HepG2 (cell line): ENCODE results near the gene RASSF7. TPM values are rescaled to one million over a fixed set of nuclear protein-coding genes. Genes with fewer than 3 reads are reported as not detected.

Experiments
- DNMT3B ChIP-seq: conservative IDR thresholded peaks from 2 replicates; pipeline ENCODE4 v1.6.1; 2016; ENCODE audit warnings: missing biosample characterization, control low read depth
- DPF2 ChIP-seq: sonication (generic); formaldehyde crosslinking; IDR thresholded peaks from 2 replicates; pipeline ENCODE4 v1.4.0; 2020; ENCODE audit warnings: mild to moderate bottlenecking, low read depth, missing genetic modification reagents, borderline replicate concordance
- EHMT2 ChIP-seq: fragments of 200-600 bp; sonication (generic); IDR thresholded peaks from 2 replicates; pipeline ENCODE4 v1.7.0; 2017; ENCODE audit warnings: antibody characterized with exemption, low read depth, low read length, borderline replicate concordance
- FOXK1 ChIP-seq: sonication (generic); formaldehyde crosslinking; IDR thresholded peaks from 2 replicates; pipeline ENCODE4 v1.4.0; 2020; ENCODE audit warnings: low read depth, missing genetic modification reagents, borderline replicate concordance
- HNRNPLL ChIP-seq: fragments of 200-400 bp; formaldehyde crosslinking; IDR thresholded peaks from 2 replicates; pipeline ENCODE4 v1.6.1; 2017; ENCODE audit warnings: mild to moderate bottlenecking, low read depth, low read length; ENCODE audit not compliant: poor library complexity, severe bottlenecking
- KAT2B ChIP-seq: fragments of 150-350 bp; IDR thresholded peaks from 2 replicates; pipeline ENCODE4 v1.6.1; 2014; ENCODE audit warnings: low read depth, low read length, borderline replicate concordance
- LCORL ChIP-seq, 2 experiments: fragments of 450-650 bp in 1 of 2; sonication (generic) in 1 of 2; formaldehyde crosslinking in 1 of 2; IDR thresholded peaks; 2 replicates each; pipeline versions ENCODE4 v1.5.0 to v1.6.1; 2017 to 2020; ENCODE audit warnings: antibody characterized with exemption in 1 of 2, missing genetic modification reagents in 1 of 2
- MTF2 ChIP-seq: sonication (generic); formaldehyde crosslinking; IDR thresholded peaks from 2 replicates; pipeline ENCODE4 v1.5.0; 2020; ENCODE audit warnings: missing genetic modification reagents, borderline replicate concordance
- NFE2L2 ChIP-seq: fragments of 150-350 bp; IDR thresholded peaks from 2 replicates; pipeline ENCODE4 v1.6.1; 2014; ENCODE audit warnings: low read length
- PAWR ChIP-seq: sonication (generic); formaldehyde crosslinking; IDR thresholded peaks from 2 replicates; pipeline ENCODE4 v1.4.0; 2020; ENCODE audit warnings: missing genetic modification reagents, mild to moderate bottlenecking, borderline replicate concordance
- PCBP2 ChIP-seq: fragments of 200-400 bp; formaldehyde crosslinking; optimal IDR thresholded peaks from 2 replicates; pipeline ENCODE3; 2018; ENCODE audit warnings: low read length, low read depth; ENCODE audit not compliant: poor library complexity, severe bottlenecking
- RFX3 ChIP-seq: IDR thresholded peaks from 2 replicates; pipeline ENCODE4 v1.6.1; 2016; ENCODE audit warnings: missing biosample characterization, missing genetic modification reagents
- RFXANK ChIP-seq: IDR thresholded peaks from 2 replicates; pipeline ENCODE4 v1.6.1; 2016
- SMAD9 ChIP-seq: sonication (generic); formaldehyde crosslinking; IDR thresholded peaks from 2 replicates; pipeline ENCODE4 v1.5.1; 2020; ENCODE audit warnings: mild to moderate bottlenecking, missing genetic modification reagents
- STAG1 ChIP-seq: sonication (generic); formaldehyde crosslinking; IDR thresholded peaks from 2 replicates; pipeline ENCODE4 v1.4.0; 2020; ENCODE audit warnings: missing genetic modification reagents
- TEAD3 ChIP-seq: optimal IDR thresholded peaks from 2 replicates; pipeline ENCODE3; 2016; ENCODE audit warnings: borderline replicate concordance
- ZFYVE20 ChIP-seq: sonication (generic); formaldehyde crosslinking; IDR thresholded peaks from 2 replicates; pipeline ENCODE4 v1.8.0; 2023; ENCODE audit warnings: low read depth, mild to moderate bottlenecking, moderate library complexity, missing genetic modification reagents, borderline replicate concordance
- ZNF160 ChIP-seq: sonication (generic); formaldehyde crosslinking; IDR thresholded peaks from 2 replicates; pipeline ENCODE4 v1.8.0; 2022; ENCODE audit warnings: mild to moderate bottlenecking, inconsistent platforms, missing genetic modification reagents
- ZNF232 ChIP-seq: sonication (generic); formaldehyde crosslinking; IDR thresholded peaks from 2 replicates; pipeline ENCODE4 v1.4.0; 2020; ENCODE audit warnings: missing genetic modification reagents, borderline replicate concordance
- ZNF296 ChIP-seq: sonication (generic); formaldehyde crosslinking; conservative IDR thresholded peaks from 2 replicates; pipeline ENCODE4 v1.5.0; 2020; ENCODE audit warnings: mild to moderate bottlenecking, missing genetic modification reagents
- ZNF343 ChIP-seq: sonication (generic); formaldehyde crosslinking; IDR thresholded peaks from 2 replicates; pipeline ENCODE4 v1.4.0; 2020; ENCODE audit warnings: mild to moderate bottlenecking, missing genetic modification reagents
- ZNF350 ChIP-seq: sonication (generic); formaldehyde crosslinking; IDR thresholded peaks from 2 replicates; pipeline ENCODE4 v1.4.0; 2020; ENCODE audit warnings: mild to moderate bottlenecking, low read depth, missing genetic modification reagents, borderline replicate concordance
- ZNF546 ChIP-seq: sonication (generic); formaldehyde crosslinking; conservative IDR thresholded peaks from 2 replicates; pipeline ENCODE4 v1.8.1; 2023; ENCODE audit warnings: mild to moderate bottlenecking, missing genetic modification reagents
- polyA plus RNA-seq, 8 experiments: library from polyadenylated mRNA; depleted of rRNA in 3 of 8; stranded (reverse) in 7 of 8; unstranded in 1 of 8; fragments of >200 nt; fragmentation: Illumina TruSeq in 4 of 8; extraction: Trizol in 4 of 8; gene quantifications; 2 replicates each; pipeline versions ENCODE4 v1.2.1 to v1.2.3, GENCODE V29; 2011 to 2016; ENCODE audit warnings: low read depth in 4 of 8, missing spikeins in 1 of 8, mixed read lengths in 1 of 8; ENCODE audit not compliant: insufficient read depth in 1 of 8
- total RNA-seq, 5 experiments: library from RNA; depleted of rRNA; stranded (reverse); fragments of >200 nt; fragmentation: Illumina TruSeq; extraction: Trizol; gene quantifications; 2 replicates each; pipeline ENCODE4 v1.2.3, GENCODE V29; 2016; ENCODE audit warnings: low read depth in 1 of 5
- TF ChIP-seq, protein P1 (sequence below): sonication (generic); formaldehyde crosslinking; conservative IDR thresholded peaks from 2 replicates; pipeline ENCODE4 v1.5.0; 2020; ENCODE audit warnings: missing genetic modification reagents
- TF ChIP-seq, protein P2 (sequence below), 2 experiments: sonication (generic) in 1 of 2; formaldehyde crosslinking in 1 of 2; IDR thresholded peaks; 2 replicates each; pipeline versions ENCODE4 v1.4.0 to v1.6.1; 2018 to 2020; ENCODE audit warnings: missing genetic modification reagents in 2 of 2, borderline replicate concordance in 1 of 2, low read depth in 1 of 2, mild to moderate bottlenecking in 1 of 2, missing biosample characterization in 1 of 2
- TF ChIP-seq, protein P3 (sequence below): sonication (generic); formaldehyde crosslinking; IDR thresholded peaks from 2 replicates; pipeline ENCODE4 v1.9.0; 2021; ENCODE audit warnings: missing genetic modification reagents, mild to moderate bottlenecking, borderline replicate concordance

Gene RASSF7
- total and polyA plus RNA-seq, 2 of the 13 experiments (the other 11 are each of a cell fraction or from before 2014, with no cell fraction given), result 20.2 to 28.6 TPM

DNA sequence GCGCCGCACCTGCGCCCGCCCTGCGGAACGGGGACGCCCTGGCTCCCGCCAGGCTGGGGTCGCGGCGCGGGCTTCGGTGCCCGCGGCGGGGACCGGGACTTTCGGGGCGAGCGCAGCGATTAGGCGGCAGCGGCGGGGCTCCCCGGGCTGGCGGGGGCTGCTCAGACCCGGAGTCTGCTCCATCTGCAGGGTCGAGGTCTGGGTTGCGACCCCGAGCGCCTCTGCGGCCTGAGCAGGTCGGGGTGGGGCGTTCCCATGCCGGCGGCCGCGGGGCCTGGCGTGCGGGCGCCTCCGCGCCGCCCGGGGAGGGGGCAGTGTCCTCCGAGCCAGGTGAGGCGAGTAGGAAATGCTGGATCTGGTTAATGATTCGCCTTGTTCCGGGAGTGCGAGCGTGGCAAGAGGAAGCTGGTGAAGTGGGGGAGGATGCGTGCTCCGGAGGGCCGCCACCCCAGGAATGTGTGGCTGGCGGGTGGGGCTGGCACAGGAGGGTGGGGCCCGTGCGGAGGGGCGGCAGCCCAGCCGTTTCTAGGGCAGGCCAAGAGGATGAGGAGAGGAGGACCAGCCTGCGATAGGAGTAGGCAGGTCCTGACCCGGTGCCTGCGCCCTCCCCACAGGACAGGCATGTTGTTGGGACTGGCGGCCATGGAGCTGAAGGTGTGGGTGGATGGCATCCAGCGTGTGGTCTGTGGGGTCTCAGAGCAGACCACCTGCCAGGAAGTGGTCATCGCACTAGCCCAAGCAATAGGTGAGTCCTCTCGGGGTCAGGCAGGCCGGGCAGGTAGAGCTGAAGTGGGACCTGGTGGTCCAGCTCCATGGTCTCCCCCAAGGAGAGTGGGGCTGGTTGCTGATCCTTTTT is 606 bp downstream of the RASSF7 start (continued):
- TF ChIP-seq ZNF546 (CRISPR knock-in tag) (no peak; the same call in 1 of the 2 replicates), ZNF160 (CRISPR knock-in tag) (no peak), HNRNPLL (no peak), SMAD9 (CRISPR knock-in tag) (no peak), DPF2 (no peak), ZNF296 (no peak), ZFYVE20 (CRISPR knock-in tag) (no peak), STAG1 (CRISPR knock-in tag) (no peak; the same call in 1 of the 2 replicates), TEAD3 (CRISPR knock-in tag) (peak; percentile 98), PAWR (CRISPR knock-in tag) (0 out of 2 replicates have a peak, but pooled peaks have one; percentile 7), RFX3 (CRISPR knock-in tag) (no peak), PCBP2 (no peak), FOXK1 (CRISPR knock-in tag) (no peak), ZNF350 (CRISPR knock-in tag) (no peak), EHMT2 (no peak), ZNF343 (CRISPR knock-in tag) (peak; percentile 47; the same call in 1 of the 2 replicates), LCORL (IDR thresholded peaks at IDR 0.05) (no peak), LCORL (CRISPR knock-in tag; IDR thresholded peaks at IDR 0.05) (peak; percentile 42), DNMT3B (CRISPR knock-in tag) (no peak), RFXANK (CRISPR knock-in tag) (no peak), KAT2B (no peak), MTF2 (CRISPR knock-in tag) (no peak), NFE2L2 (no peak), ZNF232 (CRISPR knock-in tag) (peak; percentile 38; the same call in 1 of the 2 replicates)
- TF ChIP-seq, protein P1, sequence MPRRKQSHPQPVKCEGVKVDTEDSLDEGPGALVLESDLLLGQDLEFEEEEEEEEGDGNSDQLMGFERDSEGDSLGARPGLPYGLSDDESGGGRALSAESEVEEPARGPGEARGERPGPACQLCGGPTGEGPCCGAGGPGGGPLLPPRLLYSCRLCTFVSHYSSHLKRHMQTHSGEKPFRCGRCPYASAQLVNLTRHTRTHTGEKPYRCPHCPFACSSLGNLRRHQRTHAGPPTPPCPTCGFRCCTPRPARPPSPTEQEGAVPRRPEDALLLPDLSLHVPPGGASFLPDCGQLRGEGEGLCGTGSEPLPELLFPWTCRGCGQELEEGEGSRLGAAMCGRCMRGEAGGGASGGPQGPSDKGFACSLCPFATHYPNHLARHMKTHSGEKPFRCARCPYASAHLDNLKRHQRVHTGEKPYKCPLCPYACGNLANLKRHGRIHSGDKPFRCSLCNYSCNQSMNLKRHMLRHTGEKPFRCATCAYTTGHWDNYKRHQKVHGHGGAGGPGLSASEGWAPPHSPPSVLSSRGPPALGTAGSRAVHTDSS (CRISPR knock-in tag), result no peak
- TF ChIP-seq, protein P2, sequence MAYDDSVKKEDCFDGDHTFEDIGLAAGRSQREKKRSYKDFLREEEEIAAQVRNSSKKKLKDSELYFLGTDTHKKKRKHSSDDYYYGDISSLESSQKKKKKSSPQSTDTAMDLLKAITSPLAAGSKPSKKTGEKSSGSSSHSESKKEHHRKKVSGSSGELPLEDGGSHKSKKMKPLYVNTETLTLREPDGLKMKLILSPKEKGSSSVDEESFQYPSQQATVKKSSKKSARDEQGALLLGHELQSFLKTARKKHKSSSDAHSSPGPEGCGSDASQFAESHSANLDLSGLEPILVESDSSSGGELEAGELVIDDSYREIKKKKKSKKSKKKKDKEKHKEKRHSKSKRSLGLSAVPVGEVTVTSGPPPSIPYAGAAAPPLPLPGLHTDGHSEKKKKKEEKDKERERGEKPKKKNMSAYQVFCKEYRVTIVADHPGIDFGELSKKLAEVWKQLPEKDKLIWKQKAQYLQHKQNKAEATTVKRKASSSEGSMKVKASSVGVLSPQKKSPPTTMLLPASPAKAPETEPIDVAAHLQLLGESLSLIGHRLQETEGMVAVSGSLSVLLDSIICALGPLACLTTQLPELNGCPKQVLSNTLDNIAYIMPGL (CRISPR knock-in tag; IDR thresholded peaks at IDR 0.05; ENCODE audit: borderline replicate concordance in 1 of 2, low read depth in 1 of 2), result peak in 1 of 2 experiments; percentile 42; a peak in 2 of 4 replicates
- TF ChIP-seq, protein P3, sequence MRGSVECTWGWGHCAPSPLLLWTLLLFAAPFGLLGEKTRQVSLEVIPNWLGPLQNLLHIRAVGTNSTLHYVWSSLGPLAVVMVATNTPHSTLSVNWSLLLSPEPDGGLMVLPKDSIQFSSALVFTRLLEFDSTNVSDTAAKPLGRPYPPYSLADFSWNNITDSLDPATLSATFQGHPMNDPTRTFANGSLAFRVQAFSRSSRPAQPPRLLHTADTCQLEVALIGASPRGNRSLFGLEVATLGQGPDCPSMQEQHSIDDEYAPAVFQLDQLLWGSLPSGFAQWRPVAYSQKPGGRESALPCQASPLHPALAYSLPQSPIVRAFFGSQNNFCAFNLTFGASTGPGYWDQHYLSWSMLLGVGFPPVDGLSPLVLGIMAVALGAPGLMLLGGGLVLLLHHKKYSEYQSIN (CRISPR knock-in tag), result no peak
